AG10803 (cell line): Measurements from ENCODE around the gene ATP8A2.

Source experiments
- DNase-seq: peaks from one replicate; pipeline ENCODE4 v3.0.0; 2010; ENCODE audit warnings: low read depth
- H3K4me3 ChIP-seq: 2 replicates; pipeline ENCODE4 v1.5.1; 2011; ENCODE audit warnings: mild to moderate bottlenecking, low read length, control low read depth
- TF ChIP-seq, protein P1 (sequence below): conservative IDR thresholded peaks from 2 replicates; pipeline ENCODE4 v1.5.1; 2011; ENCODE audit warnings: mild to moderate bottlenecking, low read length, control low read depth, inconsistent platforms

ATP8A2 gene

DNA sequence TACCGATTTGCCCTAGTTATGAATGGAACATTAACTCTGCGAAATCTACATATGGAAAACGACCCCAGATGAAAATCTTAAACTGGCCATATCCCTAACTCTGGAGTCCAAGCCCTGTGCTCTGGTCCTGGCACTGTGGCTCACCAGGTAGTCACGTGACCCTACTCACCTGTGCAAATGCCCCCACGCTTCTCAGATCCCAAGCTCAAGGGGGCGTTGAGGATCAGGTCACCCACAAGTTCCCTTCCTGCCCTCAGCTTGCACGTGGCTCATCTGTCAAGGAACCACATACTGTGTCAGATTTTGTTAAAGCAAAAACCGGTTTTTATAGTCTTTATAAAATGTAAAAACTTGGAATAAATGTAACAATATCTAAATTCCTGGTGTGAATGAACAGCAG lies 356.0 kb downstream of the ATP8A2 start:
- TF ChIP-seq, protein P1, sequence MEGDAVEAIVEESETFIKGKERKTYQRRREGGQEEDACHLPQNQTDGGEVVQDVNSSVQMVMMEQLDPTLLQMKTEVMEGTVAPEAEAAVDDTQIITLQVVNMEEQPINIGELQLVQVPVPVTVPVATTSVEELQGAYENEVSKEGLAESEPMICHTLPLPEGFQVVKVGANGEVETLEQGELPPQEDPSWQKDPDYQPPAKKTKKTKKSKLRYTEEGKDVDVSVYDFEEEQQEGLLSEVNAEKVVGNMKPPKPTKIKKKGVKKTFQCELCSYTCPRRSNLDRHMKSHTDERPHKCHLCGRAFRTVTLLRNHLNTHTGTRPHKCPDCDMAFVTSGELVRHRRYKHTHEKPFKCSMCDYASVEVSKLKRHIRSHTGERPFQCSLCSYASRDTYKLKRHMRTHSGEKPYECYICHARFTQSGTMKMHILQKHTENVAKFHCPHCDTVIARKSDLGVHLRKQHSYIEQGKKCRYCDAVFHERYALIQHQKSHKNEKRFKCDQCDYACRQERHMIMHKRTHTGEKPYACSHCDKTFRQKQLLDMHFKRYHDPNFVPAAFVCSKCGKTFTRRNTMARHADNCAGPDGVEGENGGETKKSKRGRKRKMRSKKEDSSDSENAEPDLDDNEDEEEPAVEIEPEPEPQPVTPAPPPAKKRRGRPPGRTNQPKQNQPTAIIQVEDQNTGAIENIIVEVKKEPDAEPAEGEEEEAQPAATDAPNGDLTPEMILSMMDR = no peak
- DNase-seq = no peak
- no peak overlapping the region for H3K4me3 ChIP-seq

DNA sequence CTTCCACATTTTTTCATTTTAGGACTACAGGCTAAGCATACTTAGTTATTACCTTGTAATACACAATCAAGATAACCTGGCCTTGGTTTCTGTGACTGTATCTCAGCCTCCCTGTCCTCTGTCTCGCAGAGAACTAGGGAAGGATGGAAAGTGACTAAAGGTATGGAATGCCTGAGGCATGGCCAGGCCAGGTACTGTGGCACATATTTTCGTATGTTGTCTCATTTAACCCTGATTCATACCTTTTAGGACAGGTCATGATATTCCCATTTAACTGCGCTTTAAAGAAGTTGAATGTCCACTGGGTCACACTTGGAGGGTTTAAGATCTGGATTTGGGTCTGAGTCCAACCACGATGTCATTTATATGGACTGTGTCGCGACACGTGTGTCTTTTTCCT lies 357.4 kb downstream of the ATP8A2 start:
- TF ChIP-seq, protein P1 = no peak
- DNase-seq = no peak
- H3K4me3 ChIP-seq = no peak overlapping the region

DNA sequence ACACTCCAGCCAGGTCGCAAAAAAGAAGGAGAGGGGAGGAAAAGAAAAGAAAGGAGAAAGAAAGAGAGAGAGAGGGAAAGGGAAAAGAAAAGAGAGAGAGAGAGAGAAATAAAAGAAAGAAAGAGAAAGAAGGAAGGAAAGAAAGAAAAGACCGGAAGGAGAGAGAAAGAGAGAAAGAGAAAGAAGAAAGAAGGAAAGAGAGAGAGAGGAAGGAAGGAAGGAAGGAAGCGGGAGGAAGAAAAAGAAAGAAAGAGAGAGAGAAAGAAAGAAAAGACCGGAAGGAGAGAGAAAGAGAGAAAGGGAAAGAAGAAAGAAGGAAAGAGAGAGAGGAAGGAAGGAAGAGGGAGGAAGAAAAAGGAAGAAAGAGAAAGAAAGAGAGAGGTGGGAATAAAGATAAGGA lies 359.3 kb downstream of the ATP8A2 start:
- no peak for DNase-seq

DNA sequence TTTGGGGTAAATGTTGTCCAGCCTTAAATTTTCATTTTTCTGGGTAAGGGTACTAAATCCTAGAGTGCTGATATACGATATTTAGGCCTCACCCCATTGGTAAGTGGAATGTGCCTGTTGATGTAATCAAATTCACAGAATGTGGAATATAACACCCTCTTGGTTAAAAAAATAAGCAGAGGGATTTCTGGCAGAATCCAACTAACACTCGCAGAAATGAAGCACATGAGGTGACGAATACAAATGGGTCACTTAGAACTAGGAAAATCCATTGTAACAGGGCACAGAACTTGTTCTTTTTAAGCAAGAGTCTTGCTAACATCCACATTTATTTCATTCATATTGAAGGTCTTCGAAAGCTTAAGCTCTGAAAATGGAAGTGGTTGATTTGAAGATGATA lies 359.8 kb downstream of the ATP8A2 start:
- no peak for DNase-seq
- TF ChIP-seq, protein P1 = no peak

More for the DNA sequence above, 359.3 kb downstream of the ATP8A2 start:
- TF ChIP-seq, protein P1 = no peak
- no peak overlapping the region for H3K4me3 ChIP-seq

DNA sequence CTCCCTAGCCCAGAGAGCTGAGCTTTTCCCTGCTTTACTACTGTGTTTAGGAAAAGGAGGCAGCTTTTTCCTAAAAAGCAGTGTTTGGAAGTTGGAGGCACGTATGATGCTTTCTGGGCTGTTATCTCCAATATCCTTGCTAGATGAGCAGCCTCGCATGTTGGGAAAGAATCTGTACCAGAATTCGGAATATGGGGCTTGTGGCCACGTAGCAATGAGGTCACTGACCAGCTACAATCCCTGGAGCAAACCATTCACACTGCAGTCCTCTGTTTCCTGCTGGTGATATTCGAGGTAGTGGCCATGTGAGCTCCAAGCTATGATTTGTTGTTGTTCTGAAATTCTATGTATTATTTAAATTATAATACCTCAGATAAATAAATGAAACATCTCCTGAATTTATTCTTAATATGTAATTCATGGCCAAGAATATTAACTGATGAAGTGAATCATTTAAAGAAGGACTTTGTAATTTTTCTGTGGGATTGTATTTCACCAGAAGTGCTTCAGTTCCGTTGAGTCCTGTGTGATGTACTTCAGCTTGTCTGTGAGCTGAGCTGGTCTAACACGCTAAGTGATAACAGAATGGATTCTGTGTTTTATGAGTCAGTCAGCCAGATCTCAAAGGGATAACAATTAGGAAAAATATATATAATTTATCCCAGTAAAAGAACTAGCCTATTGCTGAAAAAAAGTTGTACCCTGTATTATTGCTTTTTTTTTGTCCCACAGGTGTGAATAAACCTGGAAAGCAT lies 360.5 kb downstream of the ATP8A2 start:
- H3K4me3 ChIP-seq = no peak overlapping the region
- TF ChIP-seq, protein P1 = no peak
- DNase-seq = peak; percentile 15

More for the DNA sequence above, 359.8 kb downstream of the ATP8A2 start:
- no peak overlapping the region for H3K4me3 ChIP-seq

DNA sequence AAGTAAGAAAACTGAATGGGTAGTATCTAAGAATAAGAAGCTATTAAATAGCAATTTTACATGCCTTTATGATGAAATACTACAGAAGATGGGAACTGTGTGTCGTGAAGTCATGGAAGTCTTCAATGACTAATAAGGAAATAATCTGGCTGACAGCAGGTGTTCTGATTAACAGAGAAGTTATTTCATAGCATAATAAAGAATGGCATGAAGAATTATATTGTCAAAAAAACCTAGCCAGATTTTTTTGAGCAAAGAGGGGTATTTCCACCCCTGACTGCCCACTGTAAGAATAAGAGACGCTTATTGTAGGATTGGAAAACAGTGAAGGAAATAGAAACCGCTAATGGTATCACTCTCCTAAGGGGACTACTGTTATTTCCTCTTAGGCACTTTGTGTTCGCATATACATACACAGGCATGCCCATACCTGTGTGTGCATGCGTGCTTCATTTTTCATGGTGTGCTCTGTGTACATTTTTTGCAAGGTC lies 361.3 kb downstream of the ATP8A2 start:
- no peak overlapping the region for H3K4me3 ChIP-seq
- peak; percentile 19 for DNase-seq
- TF ChIP-seq, protein P1 = no peak
